T-helper 17 cell (primary cell): ENCODE data around the gene MYEOV. TPM values are rescaled to one million over a fixed set of nuclear protein-coding genes. Genes with fewer than 3 reads are reported as not detected.

ENCODE experiments used
- ATAC-seq: fragments of 150-1000 bp; cut with Tn5 transposase; 2 replicates; pipeline ENCODE4 v1.10.0; 2021; ENCODE audit warnings: mild to moderate bottlenecking, moderate library complexity
- DNase-seq, 3 donors: peaks; one replicate each; pipeline versions ENCODE4 v3.0.0 to v3.0.0-alpha.2; 2020 to 2021
- H3K9me3 ChIP-seq: one replicate; pipeline ENCODE4 v1.7.0; 2013; ENCODE audit warnings: low read length, mild to moderate bottlenecking; ENCODE audit not compliant: control insufficient read depth, poor library complexity, severe bottlenecking
- H3K27ac Mint-ChIP-seq: one replicate; pipeline ENCODE4 v1.8.0; 2022; ENCODE audit warnings: mild to moderate bottlenecking, moderate library complexity, mixed read lengths
- H3K27me3 Mint-ChIP-seq: one replicate; pipeline ENCODE4 v1.8.0; 2022; ENCODE audit warnings: mixed read lengths
- H3K36me3 Mint-ChIP-seq: one replicate; pipeline ENCODE4 v1.8.0; 2022; ENCODE audit warnings: low read depth, mixed read lengths
- H3K4me1 Mint-ChIP-seq: one replicate; pipeline ENCODE4 v1.8.0; 2022; ENCODE audit warnings: mild to moderate bottlenecking, mixed read lengths
- H3K4me3 Mint-ChIP-seq: one replicate; pipeline ENCODE4 v1.8.0; 2022; ENCODE audit warnings: mild to moderate bottlenecking, moderate library complexity, mixed read lengths
- total RNA-seq, 4 donors: library from RNA in 2 of 4; stranded (reverse) in 2 of 4; gene quantifications; one replicate each; pipeline ENCODE4 v1.2.3 and lab custom pipeline; 2022 to 2026

Gene MYEOV
- total RNA-seq, 2 donors from 2014 or later = 0.60 to 8.9 TPM

GRCh38 chr11:69327741-69328191 is 33.8 kb downstream of the MYEOV start:
- Mint-ChIP-seq H3K27me3 (no peaks in the 10 kb centered on the region), H3K36me3 (no peaks in the 10 kb centered on the region), H3K4me1 (no peaks in the 10 kb centered on the region), H3K4me3 (no peak overlapping the region), H3K27ac (no peak overlapping the region)
- no peak for DNase-seq
- no peak for ATAC-seq
- no peaks in the 10 kb centered on the region for H3K9me3 ChIP-seq

- Mint-ChIP-seq H3K27me3 (no peaks in the 10 kb centered on the region), H3K4me3 (no peak overlapping the region), H3K27ac (no peak overlapping the region), H3K36me3 (no peaks in the 10 kb centered on the region), H3K4me1 (no peaks in the 10 kb centered on the region)
- no peak for DNase-seq
- no peaks in the 10 kb centered on the region for H3K9me3 ChIP-seq
- ATAC-seq = no peak
These were observed 34.3 kb downstream of the MYEOV start for GRCh38 chr11:69328231-69328630.

- H3K4me1 Mint-ChIP-seq = no peaks in the 10 kb centered on the region
- H3K27me3 Mint-ChIP-seq = no peaks in the 10 kb centered on the region
- DNase-seq (no peak), ATAC-seq (no peak)
- no peaks in the 10 kb centered on the region for H3K9me3 ChIP-seq
- no peak overlapping the region for H3K27ac Mint-ChIP-seq
- H3K36me3 Mint-ChIP-seq = no peaks in the 10 kb centered on the region
- H3K4me3 Mint-ChIP-seq = no peak overlapping the region
These were observed 35.6 kb downstream of the MYEOV start for GRCh38 chr11:69329581-69329980.

- ATAC-seq (no peak), DNase-seq (no peak)
- peaks cover 4% of the 10 kb centered on the region for H3K27me3 Mint-ChIP-seq
- no peak overlapping the region for H3K27ac Mint-ChIP-seq
- no peaks in the 10 kb centered on the region for H3K9me3 ChIP-seq
- H3K4me3 Mint-ChIP-seq = no peak overlapping the region
- no peaks in the 10 kb centered on the region for H3K36me3 Mint-ChIP-seq
- no peaks in the 10 kb centered on the region for H3K4me1 Mint-ChIP-seq
These were observed 36.4 kb downstream of the MYEOV start for GRCh38 chr11:69330330-69330729.

- no peak overlapping the region for H3K27ac Mint-ChIP-seq
- no peak for DNase-seq
- no peak for ATAC-seq
These were observed 39.3 kb downstream of the MYEOV start for GRCh38 chr11:69333149-69333710.

GRCh38 chr11:69333879-69334278 is 39.9 kb downstream of the MYEOV start:
- no peak overlapping the region for H3K4me3 Mint-ChIP-seq
- no peak overlapping the region for H3K27ac Mint-ChIP-seq
- no peaks in the 10 kb centered on the region for H3K9me3 ChIP-seq
- DNase-seq = no peak
- H3K4me1 Mint-ChIP-seq = peaks cover 13% of the 10 kb centered on the region
- peaks cover 5% of the 10 kb centered on the region for H3K27me3 Mint-ChIP-seq
- no peak for ATAC-seq
- H3K36me3 Mint-ChIP-seq = no peaks in the 10 kb centered on the region

More at GRCh38 chr11:69333149-69333710, 39.3 kb downstream of the MYEOV start:
- Mint-ChIP-seq H3K27me3 (peaks cover 5% of the 10 kb centered on the region), H3K4me1 (peaks cover 9% of the 10 kb centered on the region), H3K4me3 (no peak overlapping the region), H3K36me3 (no peaks in the 10 kb centered on the region)
- H3K9me3 ChIP-seq = no peaks in the 10 kb centered on the region

- ATAC-seq (no peak), DNase-seq (no peak)
- Mint-ChIP-seq H3K4me3 (no peak overlapping the region), H3K27me3 (peaks cover 5% of the 10 kb centered on the region), H3K36me3 (no peaks in the 10 kb centered on the region), H3K4me1 (peaks cover 14% of the 10 kb centered on the region), H3K27ac (no peak overlapping the region)
- H3K9me3 ChIP-seq = no peaks in the 10 kb centered on the region
These were observed 41.2 kb downstream of the MYEOV start for GRCh38 chr11:69335007-69335780.

GRCh38 chr11:69335781-69336405 is 41.9 kb downstream of the MYEOV start:
- Mint-ChIP-seq H3K27ac (no peak overlapping the region), H3K36me3 (no peaks in the 10 kb centered on the region), H3K4me1 (peaks cover 14% of the 10 kb centered on the region), H3K27me3 (peaks cover 5% of the 10 kb centered on the region), H3K4me3 (no peak overlapping the region)
- H3K9me3 ChIP-seq = no peaks in the 10 kb centered on the region
- no peak for ATAC-seq
- no peak for DNase-seq

- no peaks in the 10 kb centered on the region for H3K36me3 Mint-ChIP-seq
These were observed 43.3 kb downstream of the MYEOV start for GRCh38 chr11:69337211-69337721.

GRCh38 chr11:69339041-69339733 is 45.2 kb downstream of the MYEOV start:
- no peaks in the 10 kb centered on the region for H3K9me3 ChIP-seq
- Mint-ChIP-seq H3K36me3 (no peaks in the 10 kb centered on the region), H3K27me3 (peaks cover 5% of the 10 kb centered on the region), H3K27ac (peak overlapping the region; percentile 61), H3K4me3 (no peak overlapping the region), H3K4me1 (peaks cover 16% of the 10 kb centered on the region)
- no peak for DNase-seq
- no peak for ATAC-seq

More at GRCh38 chr11:69337211-69337721, 43.3 kb downstream of the MYEOV start:
- H3K4me3 Mint-ChIP-seq = peak overlapping the region; percentile 12
- H3K4me1 Mint-ChIP-seq = peaks cover 14% of the 10 kb centered on the region
- ATAC-seq (peak; percentile 78), DNase-seq (no peak)
- H3K27ac Mint-ChIP-seq = peak overlapping the region; percentile 61
- no peaks in the 10 kb centered on the region for H3K9me3 ChIP-seq
- H3K27me3 Mint-ChIP-seq = peaks cover 5% of the 10 kb centered on the region

- no peaks in the 10 kb centered on the region for H3K9me3 ChIP-seq
- DNase-seq (no peak), ATAC-seq (no peak)
- Mint-ChIP-seq H3K4me1 (peaks cover 16% of the 10 kb centered on the region), H3K4me3 (no peak overlapping the region), H3K27me3 (peaks cover 4% of the 10 kb centered on the region), H3K36me3 (no peaks in the 10 kb centered on the region), H3K27ac (no peak overlapping the region)
These were observed 46.1 kb downstream of the MYEOV start for GRCh38 chr11:69339983-69340565.

GRCh38 chr11:69342588-69343330 is 48.8 kb downstream of the MYEOV start:
- no peaks in the 10 kb centered on the region for H3K9me3 ChIP-seq
- no peak for DNase-seq
- no peak overlapping the region for H3K4me3 Mint-ChIP-seq
- no peak overlapping the region for H3K27ac Mint-ChIP-seq
- ATAC-seq = no peak
- peaks cover 9% of the 10 kb centered on the region for H3K4me1 Mint-ChIP-seq
- no peaks in the 10 kb centered on the region for H3K36me3 Mint-ChIP-seq
- H3K27me3 Mint-ChIP-seq = no peaks in the 10 kb centered on the region
